HG02943 (cell line): Measurements from ENCODE around the gene LRWD1.
"Not testable (repeated sequence)": the region's sequence is repeated elsewhere in the genome, so short reads cannot be mapped to it uniquely, and the experiment has no call there.

ENCODE experiments used
- ATAC-seq: cut with Tn5 transposase; IDR thresholded peaks from one replicate; pipeline ENCODE4 v1.9.1; 2021; ENCODE audit warnings: mild to moderate bottlenecking, low read depth, moderate library complexity; ENCODE audit not compliant: unreplicated experiment

LRWD1 gene

DNA sequence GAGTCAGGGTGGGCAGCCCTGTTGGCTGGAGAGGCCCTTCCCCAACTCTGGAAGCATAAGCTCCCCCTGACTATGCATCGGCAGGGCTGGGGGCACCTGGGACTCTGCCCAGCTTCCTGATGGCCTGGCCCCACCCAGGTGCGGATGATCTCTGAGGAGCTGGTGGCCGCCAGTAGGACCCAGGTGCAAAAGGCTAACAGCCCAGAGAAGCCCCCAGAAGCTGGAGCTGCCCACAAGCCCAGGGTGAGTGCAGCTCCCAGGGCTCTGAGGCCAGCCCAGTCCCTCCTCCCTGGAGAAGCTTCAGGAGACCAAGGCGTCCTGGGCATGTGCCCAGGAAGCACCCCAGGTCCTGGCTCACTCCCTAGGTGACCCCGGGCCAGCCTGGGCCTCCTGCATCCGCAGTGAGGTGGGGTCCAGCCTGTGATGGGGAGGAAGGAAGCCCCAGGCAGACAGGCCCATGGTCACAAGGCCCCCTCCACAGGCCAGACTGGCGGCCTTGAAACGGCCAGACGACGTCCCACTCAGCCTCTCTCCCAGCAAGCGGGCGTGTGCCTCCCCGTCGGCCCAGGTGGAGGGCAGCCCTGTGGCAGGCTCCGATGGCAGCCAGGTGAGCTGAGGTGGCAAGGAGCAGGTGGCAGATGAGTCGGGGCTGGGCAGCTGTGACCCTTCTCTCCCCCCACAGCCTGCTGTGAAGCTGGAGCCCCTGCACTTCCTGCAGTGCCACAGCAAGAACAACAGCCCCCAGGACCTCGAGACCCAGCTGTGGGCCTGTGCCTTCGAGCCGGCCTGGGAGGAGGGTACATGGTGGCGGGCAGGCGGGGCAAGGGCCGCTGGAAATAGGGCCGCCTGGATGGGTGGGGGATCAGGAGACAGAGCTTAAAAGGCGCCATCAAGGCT, 3.0 kb downstream of the LRWD1 start:
- ATAC-seq, result no peak

DNA sequence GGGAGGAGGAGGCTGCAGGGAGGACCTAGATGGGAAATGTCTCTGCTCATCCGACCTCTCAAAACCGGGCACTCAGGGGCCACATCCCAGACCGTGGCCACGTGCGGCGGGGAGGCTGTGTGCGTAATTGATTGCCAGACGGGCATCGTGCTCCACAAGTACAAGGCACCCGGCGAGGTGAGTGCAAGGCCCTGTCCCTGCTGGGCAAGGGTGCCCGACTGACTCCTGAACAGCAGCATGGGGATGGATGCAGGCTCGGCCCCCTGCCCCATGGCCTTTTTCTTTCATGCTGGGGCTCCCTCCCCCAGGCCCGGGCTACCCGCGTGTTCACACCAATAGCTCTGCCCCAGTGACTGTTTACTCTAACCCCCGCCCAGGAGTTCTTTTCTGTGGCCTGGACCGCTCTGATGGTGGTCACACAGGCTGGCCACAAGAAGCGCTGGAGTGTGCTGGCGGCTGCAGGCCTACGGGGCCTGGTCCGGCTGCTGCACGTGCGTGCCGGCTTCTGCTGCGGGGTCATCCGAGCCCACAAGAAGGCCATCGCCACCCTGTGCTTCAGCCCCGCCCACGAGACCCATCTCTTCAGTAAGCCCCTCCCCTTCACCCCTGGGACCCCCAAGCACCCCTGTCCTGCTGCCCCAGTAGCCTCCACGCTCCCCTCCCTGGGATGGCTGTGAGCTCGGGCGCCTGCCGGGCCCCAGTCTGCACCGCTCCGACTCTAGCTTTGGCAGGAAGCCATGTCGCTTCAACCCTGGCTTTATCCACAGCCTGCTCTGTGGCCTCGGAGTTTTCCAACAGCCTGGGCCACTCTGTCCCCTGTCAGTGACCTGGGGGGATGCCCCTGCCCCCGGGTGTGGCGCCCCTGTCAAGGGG, 3.9 kb downstream of the LRWD1 start:
- no peak for ATAC-seq

DNA sequence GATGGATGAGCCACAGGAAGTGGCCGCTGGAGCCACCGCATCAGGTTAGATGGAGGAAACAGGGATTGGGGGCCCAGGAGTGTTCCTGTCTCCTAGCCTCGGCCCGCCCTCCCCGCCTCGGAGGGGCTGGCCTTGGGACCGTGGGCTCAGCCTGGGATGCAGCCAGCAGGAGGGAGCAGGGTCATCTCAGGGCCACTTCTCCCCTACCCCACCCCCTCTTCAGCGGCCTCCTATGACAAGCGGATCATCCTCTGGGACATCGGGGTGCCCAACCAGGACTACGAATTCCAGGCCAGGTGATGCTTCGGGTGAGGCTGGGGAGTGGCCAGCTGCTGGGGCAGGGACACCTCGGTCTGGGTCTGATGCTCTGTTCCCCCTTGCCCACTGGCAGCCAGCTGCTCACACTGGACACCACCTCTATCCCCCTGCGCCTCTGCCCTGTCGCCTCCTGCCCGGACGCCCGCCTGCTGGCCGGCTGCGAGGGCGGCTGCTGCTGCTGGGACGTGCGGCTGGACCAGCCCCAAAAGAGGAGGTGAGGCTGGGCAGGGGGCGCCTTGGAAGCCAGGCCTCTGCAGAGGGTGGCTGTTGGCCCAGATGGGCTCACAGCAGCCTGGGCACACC, 4.7 kb downstream of the LRWD1 start:
- ATAC-seq, result no peak

DNA sequence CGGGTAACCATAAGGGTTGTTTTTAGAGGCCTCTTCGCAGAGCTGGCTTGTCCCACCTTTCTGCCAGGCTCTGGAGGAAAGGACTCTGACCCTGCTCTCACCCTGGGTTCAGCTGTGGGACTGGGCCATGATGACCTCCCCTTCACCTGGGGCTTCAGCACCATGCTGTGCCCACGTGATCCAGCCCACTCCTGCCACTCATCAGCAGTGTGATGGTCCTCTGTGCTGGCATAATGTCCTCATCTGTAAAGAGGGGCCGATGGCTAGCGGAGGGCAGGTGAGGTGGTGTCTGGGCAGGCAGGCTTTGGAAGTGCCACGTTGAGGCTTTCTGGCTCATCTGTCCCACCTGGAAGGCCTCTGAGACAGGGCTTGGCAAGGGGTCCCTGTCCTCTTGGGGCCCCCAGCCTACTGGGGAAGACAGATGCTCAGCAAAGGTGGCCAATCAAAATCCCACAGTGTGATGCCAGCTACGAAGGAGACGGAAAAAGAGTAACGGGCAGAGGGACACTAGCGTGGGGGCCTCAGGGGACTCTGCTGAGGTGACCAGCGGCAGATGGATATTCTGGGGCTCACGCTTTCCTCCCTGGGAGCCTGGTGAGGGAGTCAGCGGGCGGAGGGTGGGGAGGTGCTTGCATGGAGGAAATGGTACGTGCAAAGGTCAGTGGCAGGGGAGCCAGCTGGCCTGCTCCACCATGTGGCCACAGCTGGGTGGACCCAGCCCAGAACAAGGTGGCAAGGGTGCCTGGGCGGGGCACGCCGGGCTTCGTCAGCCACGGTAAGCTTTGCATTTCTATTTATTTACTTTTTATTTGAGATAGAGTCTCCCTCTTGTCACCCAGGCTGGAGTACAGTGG, 5.4 kb downstream of the LRWD1 start:
- ATAC-seq, result no peak

DNA sequence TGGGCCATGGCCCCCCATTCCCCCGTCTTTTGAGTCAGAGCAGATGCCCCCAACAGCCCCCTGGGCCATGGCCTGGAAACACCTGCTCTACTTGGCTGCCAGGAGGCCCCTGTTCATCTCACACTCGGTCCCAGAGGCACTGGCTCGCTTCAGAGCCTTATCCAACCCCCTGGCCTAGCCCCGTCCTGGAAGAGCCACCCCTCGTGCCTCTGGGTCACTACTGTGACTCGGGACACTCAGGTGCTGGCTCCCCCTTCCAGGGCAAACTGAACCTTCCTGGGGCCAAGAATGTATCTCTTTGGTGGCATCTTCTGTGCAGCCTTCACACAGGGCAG, 7.0 kb downstream of the LRWD1 start:
- ATAC-seq, result no peak

DNA sequence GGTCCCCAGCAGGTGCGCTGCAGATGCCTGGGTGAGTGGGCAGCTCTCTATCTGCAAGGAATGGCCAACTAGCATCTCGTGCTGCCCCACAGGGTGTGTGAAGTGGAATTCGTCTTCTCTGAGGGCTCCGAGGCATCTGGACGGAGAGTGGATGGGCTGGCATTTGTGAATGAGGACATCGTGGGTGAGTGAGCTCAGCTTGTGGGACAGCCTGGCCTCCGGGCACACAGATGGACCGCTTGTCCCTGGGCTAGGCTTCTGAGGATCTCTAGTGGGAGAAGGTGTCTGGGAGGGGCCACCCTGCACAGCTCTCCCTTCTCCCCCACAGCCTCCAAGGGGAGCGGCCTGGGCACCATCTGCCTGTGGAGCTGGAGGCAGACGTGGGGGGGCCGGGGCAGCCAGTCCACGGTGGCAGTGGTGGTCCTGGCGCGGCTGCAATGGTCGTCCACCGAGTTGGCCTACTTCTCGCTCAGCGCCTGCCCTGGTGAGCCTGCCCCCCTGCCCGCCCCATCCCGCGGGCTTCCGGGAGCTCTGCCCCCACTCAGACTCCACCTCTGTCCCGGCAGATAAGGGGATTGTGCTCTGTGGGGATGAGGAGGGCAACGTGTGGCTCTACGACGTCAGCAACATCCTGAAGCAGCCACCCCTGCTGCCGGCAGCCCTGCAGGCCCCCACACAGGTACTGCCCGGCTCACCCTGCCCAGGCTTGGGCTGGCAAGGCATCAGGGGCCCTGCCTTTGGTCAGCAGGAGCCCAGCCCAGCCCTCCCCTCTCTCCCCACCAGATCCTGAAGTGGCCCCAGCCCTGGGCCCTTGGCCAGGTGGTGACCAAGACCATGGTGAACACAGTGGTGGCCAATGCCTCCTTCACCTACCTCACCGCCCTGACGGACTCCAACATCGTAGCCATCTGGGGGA, 7.6 kb downstream of the LRWD1 start:
- ATAC-seq, result no peak

DNA sequence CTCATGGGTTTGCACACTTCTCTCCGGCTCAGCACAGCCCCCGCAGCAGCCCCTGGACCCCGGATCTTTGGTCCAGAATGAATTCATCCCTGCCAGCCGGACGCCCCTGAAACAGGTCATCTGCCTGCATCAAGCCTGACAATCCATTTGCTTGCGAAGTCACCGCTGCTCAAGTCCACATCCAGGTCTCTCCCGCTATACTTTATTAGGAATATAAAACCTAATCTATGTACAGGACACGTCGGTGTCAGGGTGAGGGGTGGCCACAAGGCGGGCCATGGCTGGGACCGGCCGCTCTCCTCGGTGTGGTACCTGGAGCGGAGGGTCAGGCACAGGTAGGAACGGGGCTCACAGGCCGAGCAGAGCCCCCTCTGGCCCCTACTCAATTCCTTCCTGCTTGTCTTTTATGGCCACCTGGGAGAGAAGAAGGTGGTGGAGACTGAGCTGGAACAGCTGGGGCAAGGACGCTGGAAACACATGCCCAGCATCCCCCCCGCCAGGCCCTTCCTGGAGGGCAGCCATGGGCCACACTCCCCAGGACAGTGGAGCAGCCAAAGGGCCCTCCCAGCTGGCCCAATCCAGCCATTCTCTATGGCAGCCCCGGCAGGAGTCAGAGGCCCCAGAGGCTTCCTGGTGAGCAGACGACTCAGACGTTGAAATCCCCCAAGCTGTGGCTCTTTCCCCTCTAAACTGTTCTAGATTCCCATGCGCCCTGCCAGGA, 8.6 kb downstream of the LRWD1 start:
- ATAC-seq, result no peak

DNA sequence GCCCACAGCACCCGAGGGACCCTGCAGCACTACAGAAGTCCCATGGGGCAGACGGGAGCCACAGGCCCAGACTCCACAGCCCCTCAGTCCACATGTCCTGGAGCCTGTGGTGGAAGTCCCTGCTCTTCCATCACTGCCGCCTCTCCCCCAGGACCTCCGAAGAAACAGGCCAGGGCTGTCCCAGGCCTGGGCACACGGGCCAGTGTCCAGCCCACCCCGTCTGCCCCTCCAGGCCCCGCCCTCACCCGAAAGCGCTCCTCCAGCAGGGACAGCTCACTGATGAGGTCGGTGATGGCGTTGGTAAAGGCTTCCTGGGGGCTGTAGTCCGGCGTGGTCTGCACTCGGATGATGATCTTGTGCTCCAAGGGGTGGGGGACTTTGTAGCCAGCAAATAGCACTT, 9.3 kb downstream of the LRWD1 start:
- ATAC-seq, result not testable (repeated sequence)

DNA sequence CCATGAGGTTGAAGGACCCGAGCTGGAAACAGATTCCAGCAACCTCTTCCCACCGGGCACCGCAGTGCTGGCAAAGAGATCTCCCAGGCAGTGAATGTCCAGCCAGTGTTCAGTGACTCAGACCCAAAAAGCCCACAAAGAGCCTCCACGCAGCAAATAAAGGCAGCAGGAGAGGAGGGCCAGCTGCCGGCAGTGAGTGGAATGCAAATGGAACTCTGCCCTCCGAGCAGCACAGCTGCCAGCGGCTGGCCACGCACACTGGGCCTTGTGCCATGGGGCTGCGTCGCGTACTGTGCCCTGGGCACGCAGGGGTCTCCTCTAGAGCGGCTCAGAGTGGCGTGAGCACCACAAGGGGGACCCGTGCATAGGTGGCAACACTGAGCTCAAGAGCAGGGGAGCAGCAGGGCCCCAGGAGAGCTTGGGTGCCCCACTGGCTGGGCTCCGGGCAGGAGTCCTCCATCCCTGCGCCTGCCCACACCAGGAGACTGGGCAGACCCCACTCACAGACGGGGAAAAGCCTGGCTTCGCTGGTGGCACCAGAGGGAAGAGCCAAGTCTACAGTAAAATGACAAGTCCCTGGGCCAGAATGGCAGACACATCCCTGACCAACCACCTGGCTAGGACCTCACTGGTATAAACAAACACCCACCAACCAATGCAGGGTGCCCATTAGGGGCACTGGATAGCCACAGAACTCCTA, 10.1 kb downstream of the LRWD1 start:
- not testable (repeated sequence) for ATAC-seq

DNA sequence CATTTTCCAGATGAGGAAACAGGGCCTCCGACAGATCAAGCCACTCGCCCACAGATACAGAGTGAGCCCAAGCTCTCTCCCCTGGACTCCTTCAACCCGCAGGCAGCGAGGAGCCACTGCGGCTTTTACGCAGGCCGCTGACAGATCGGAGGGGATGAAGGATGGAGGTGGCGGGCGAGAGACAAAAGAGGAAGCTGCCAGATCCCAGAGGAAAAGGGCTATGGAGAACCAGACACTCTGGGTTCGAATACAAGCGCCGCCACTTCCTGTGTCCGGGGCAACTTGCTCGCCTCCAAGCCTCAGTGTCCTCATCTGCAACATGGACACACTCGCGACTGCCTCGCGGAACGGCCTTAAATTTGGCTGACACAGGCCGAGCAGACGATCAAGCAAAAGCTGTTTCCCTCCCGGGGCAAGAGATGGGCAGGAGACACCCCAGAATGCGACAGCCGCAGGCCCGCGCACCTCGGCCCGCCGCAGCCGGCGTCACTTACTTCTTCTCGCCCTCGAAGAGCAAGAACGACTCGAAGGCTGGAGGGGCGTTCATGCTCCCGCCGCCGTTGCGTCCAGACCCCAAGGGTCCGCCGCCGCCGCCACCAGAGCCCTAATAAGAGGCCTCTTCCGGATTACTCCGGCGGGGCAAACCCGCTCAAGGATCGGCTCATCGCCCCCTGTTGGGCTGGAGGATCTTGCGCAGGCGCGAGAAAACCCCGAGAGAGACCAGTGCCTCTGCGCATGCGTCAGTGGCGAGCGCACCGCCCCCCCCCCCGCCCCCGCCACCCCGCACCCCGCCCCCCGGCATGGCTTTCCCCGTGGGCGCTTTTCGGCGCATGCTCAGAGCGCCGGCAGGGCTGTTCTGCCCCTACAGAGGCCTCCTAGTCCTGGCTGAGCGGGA, 13.8 kb downstream of the LRWD1 start, which contains the start of gene POLR2J:
Gene POLR2J, minus strand, starts transcription at position 609 of the 895 bp plus-strand sequence. Its CDS starts 62 bp downstream, at position 547.
- peak; percentile 80 for ATAC-seq

DNA sequence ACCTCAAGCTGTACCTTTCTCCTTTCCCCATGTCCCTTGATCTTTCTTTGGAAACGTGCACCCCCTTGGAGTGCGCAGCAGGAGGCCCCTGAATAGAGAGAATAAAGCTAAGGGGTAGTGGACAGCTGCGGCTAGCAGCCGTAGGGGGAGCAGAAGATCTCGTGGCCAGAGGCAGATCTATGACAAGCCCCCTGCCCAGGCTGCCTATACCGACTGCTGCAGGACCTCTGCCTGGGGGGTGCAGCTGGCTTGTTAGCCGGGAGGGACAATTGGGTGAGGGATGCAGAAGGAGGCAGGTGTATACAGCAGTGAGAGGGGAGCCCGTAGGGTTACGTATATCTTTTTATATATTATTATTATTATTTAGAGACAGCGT, 14.4 kb downstream of the LRWD1 start:
- peak; percentile 16 for ATAC-seq

DNA sequence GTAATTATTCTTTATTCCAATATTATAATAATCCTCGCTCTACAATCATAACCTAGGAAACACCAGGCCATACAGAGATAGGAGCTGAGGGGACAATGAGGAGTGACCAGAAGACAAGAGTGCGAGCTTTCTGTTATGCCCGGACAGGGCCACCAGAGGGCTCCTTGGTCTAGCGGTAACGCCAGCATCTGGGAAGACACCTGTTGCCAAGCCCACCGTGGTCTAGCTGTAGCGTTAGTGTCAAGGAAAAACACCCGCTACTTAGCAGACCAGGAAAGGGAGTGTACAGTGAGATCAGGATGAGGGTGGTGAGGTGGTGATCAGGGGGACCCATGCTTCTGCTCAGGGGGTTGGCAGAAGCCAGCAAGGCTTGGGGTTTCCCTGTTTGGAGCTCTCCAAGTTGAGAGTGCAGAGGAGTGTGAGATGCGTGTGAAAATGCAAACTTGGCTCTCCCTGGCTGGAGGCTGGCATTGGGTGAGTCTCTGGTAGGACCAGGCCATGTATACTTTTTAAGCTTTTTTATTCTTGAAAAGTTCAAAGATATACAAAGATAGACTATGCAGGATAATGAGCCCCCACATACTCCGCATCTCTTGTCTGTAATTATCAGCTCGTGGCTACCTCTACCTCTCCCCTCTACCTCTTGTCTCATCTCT, 15.3 kb downstream of the LRWD1 start:
- not testable (repeated sequence) for ATAC-seq

DNA sequence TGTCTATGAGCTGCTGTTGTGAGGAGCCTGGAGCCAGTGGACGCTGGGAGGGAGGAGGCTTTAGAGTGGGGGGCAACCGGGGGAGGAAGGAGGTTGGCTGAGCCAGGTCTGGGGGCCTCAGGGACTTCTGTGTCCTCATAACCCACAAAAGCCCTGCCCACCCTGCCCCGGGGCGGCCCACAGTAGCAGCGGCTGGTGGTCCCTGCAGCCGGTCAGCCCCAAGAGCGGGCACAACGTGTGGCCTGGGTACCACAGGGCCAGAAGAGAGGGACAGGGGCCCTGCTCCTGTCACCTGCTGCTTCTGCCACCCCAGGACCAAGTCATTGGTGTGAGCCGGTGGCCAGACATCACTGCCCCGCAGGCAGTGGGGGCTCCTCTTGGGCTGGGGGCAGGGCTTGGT, 17.2 kb downstream of the LRWD1 start:
- ATAC-seq, result not testable (repeated sequence)

DNA sequence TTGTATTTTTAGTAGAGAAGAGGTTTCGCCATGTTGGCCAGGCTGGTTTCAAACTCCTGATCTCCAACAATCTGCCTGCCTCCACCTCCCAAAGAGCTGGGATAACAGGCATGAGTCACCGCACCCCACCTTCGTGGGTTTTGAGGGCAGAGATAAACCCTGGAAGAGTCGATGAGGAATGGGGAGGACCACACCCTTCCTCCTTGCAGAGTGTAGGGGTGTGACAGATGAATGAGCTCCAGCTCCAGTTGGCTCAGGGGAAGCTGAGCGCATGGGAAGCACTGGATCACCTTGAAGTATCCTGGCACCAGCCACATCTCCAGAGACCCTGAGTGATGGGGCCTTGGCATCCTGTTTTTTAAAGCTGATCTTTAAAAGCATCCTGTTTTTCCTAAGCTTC, 19.5 kb downstream of the LRWD1 start:
- not testable (repeated sequence) for ATAC-seq

DNA sequence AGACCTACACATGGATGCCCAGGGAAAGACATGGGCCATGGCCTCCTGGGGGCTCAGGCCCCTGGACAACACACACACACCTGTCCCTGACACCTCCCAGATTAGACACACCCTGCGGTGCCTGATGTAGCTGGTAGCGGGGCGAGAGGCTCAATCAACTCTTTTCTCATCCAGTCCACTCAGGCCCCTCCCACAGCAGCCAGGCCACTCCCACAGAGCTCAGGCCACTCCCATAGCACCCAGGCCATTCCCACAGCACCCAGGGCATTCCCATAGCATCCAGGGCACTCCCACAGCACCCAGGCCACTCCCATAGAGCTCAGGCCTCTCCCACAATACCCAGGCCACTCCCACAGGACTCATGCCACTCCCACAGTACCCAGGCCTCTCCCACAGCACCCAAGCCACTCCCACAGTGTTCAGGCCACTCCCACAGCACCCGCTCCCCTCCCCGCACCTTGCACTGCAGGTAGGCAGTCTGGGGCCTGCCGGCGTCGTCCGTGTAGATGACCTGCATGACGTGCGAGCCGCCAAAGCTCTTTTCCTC, 25.8 kb downstream of the LRWD1 start:
- peak; percentile 37 for ATAC-seq
